ENCODE results near the gene CMSS1.

GRCh38 chr3:99892332-99892731 lies 74.7 kb downstream of the CMSS1 start:
- TF ChIP-seq HOXA7 (CRISPR knock-in tag; IDR thresholded peaks at IDR 0.05; ENCODE audit: borderline replicate concordance) = no peak
- no peak for TF ChIP-seq ZNF16 (tag by site-specific recombination; IDR thresholded peaks at IDR 0.05; ENCODE audit: low read depth)
- TF ChIP-seq CTCF (tag by site-specific recombination; IDR thresholded peaks at IDR 0.05) = no peak
- TF ChIP-seq ZNF18 (tag by site-specific recombination; IDR thresholded peaks at IDR 0.05) = no peak
- no peak for TF ChIP-seq ZNF518A (tag by site-specific recombination; conservative IDR thresholded peaks at IDR 0.05; ENCODE audit: low read depth)
- no peak for TF ChIP-seq OSR2 (tag by site-specific recombination; IDR thresholded peaks at IDR 0.05)
- TF ChIP-seq ATF2 (tag by site-specific recombination; IDR thresholded peaks at IDR 0.05; ENCODE audit: low read depth) = no peak
- no peak for TF ChIP-seq PATZ1 (tag by site-specific recombination; IDR thresholded peaks at IDR 0.05)
- TF ChIP-seq ZNF473 (tag by site-specific recombination; IDR thresholded peaks at IDR 0.05) = no peak
- no peak for TF ChIP-seq TRIM28 (IDR thresholded peaks at IDR 0.05; ENCODE audit: borderline replicate concordance, low read length)
- no peak for TF ChIP-seq ZBTB21 (tag by site-specific recombination; IDR thresholded peaks at IDR 0.05)
